Measurements from ENCODE around the gene RINL.
"Not testable (repeated sequence)": the region's sequence is repeated elsewhere in the genome, so short reads cannot be mapped to it uniquely, and the experiment has no call there.

DNA sequence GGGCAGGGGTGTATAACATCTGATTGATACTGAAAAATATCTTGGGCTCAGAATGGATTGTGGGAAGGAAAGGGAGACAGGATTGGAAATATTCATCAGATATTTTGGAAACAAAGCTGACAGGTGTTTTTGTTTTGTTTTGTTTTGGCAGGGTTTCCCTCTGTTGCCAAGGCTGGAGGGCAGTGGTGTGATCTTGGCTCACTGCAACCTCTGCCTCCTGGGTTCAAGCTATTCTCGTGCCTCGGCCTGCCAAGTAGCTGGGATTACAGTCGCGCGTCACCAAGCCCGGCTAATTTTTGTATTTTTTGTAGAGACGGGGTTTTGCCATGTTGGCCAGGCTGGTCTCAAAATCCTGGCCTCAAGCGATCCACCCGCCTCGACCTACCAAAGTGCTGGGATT lies 4.7 kb downstream of the RINL start:
- not testable (repeated sequence) for TF ChIP-seq RNF2 (IDR thresholded peaks at IDR 0.05; ENCODE audit: borderline replicate concordance, low read depth, low read length, missing control alignments, poor library complexity, severe bottlenecking); POLR2A (IDR thresholded peaks at IDR 0.05; ENCODE audit: control extremely low read depth in 1 of 2, low read depth in 2 of 2, low read length in 2 of 2); GABPA (IDR thresholded peaks at IDR 0.05; ENCODE audit: borderline replicate concordance, insufficient read depth, low read length); EGR1 (IDR thresholded peaks at IDR 0.05; ENCODE audit: borderline replicate concordance, low read depth, low read length); PHF8 (conservative IDR thresholded peaks at IDR 0.05; ENCODE audit: low read depth, low read length)

Measured in H1 (cell line).